K562 (cell line): ENCODE data around the gene REPS1. TPM values are rescaled to one million over a fixed set of nuclear protein-coding genes. Genes with fewer than 3 reads are reported as not detected.
"Not testable (repeated sequence)": the region's sequence is repeated elsewhere in the genome, so short reads cannot be mapped to it uniquely, and the experiment has no call there.

ENCODE experiments used
- ATAC-seq: fragments of 200-7000 bp; cut with Tn5 transposase; 3 replicates; pipeline ENCODE4 v1.9.1; 2020; ENCODE audit warnings: moderate library complexity
- BruUV-seq: library from RNA; stranded (reverse); fragments of 400-500 nt; replicated peaks from 2 replicates; lab custom pipeline; 2021; lab: Mats Ljungman, UMichigan
- CTCF ChIA-PET: fragments of 300-600 bp; formaldehyde crosslinking; extraction: SDS; loops from one replicate; lab custom pipeline; 2021; ENCODE audit warnings: low intra/inter-chr PET ratio; lab: Yijun Ruan, JAX
- POLR2A ChIA-PET: fragments of 300-600, 350-650 bp; sonication (Branson Sonifier 250); formaldehyde crosslinking; extraction: SDS; loops from one replicate; lab custom pipeline; 2021; ENCODE audit warnings: antibody characterized with exemption, inconsistent platforms; lab: Yijun Ruan, JAX
- DNase-seq, 4 experiments: peaks; one replicate each; pipeline versions ENCODE4 v3.0.0 to v3.0.0-alpha.2; 2011 to 2018; ENCODE audit warnings: low spot score in 3 of 4, mixed read lengths in 3 of 4; ENCODE audit errors: extremely low read depth in 1 of 4
- FAIRE-seq: peaks from 2 replicates; lab custom pipeline; 2011; peaks lifted over from hg19 to GRCh38; lab: Jason Lieb, UNC
- H2AFZ ChIP-seq: 2 replicates; pipeline ENCODE4 v1.6.0; 2011; ENCODE audit warnings: low read depth, low read length, control low read depth, inconsistent platforms
- H3K27ac ChIP-seq: fragments of 200-600 bp; 3 replicates; pipeline ENCODE4 v1.8.0; 2011; ENCODE audit warnings: low read depth, mild to moderate bottlenecking, control low read depth, inconsistent platforms, low read length, moderate library complexity, mixed read lengths; ENCODE audit errors: extremely low read depth
- H3K27me3 ChIP-seq, 2 experiments: fragments of 300-600 bp in 1 of 2; 2 replicates in 1 of 2; 3 replicates in 1 of 2; pipeline versions ENCODE4 v1.6.0 to v1.8.0; 2011; ENCODE audit warnings: inconsistent platforms in 2 of 2, low read length in 2 of 2, mild to moderate bottlenecking in 1 of 2, mixed read lengths in 1 of 2, moderate library complexity in 1 of 2; ENCODE audit not compliant: control insufficient read depth in 2 of 2, insufficient read depth in 2 of 2
- H3K36me3 ChIP-seq: fragments of 300-600 bp; 3 replicates; pipeline ENCODE4 v1.8.0; 2011; ENCODE audit warnings: mild to moderate bottlenecking, low read length, inconsistent platforms; ENCODE audit not compliant: control insufficient read depth, insufficient read depth
- H3K4me1 ChIP-seq, 2 experiments: fragments of 200-600 bp in 1 of 2; replicated peaks in 1 of 2; 2 replicates in 1 of 2; 3 replicates in 1 of 2; pipeline versions ENCODE4 v1.5.1 to v1.8.0; 2011; ENCODE audit warnings: inconsistent platforms in 2 of 2, low read length in 2 of 2, mild to moderate bottlenecking in 1 of 2, mixed read lengths in 1 of 2, moderate library complexity in 1 of 2; ENCODE audit not compliant: control insufficient read depth in 2 of 2, insufficient read depth in 2 of 2
- H3K4me2 ChIP-seq: 2 replicates; pipeline ENCODE4 v1.6.1; 2011; ENCODE audit warnings: low read length, control low read depth, inconsistent platforms, mixed read lengths; ENCODE audit not compliant: insufficient read depth
- H3K4me3 ChIP-seq: fragments of 200-600 bp; sonication (generic), shearing (Covaris generic); 2 replicates; pipeline ENCODE4 v1.5.1; 2016; ENCODE audit warnings: control low read depth, inconsistent platforms
- H3K79me2 ChIP-seq: fragments of 200-600 bp; 3 replicates; pipeline ENCODE4 v1.8.0; 2011; ENCODE audit warnings: low read length, inconsistent platforms; ENCODE audit not compliant: control insufficient read depth, insufficient read depth
- H3K9ac ChIP-seq, 2 experiments: 2 replicates each; pipeline versions ENCODE4 v1.6.0 to v1.6.1; 2011; ENCODE audit warnings: low read depth in 2 of 2, low read length in 2 of 2, control low read depth in 1 of 2, inconsistent platforms in 1 of 2, mild to moderate bottlenecking in 1 of 2, mixed read lengths in 1 of 2; ENCODE audit not compliant: insufficient read depth in 1 of 2
- H3K9me1 ChIP-seq: one replicate; pipeline ENCODE4 v1.6.0; 2011; ENCODE audit warnings: inconsistent platforms, mild to moderate bottlenecking, low read length, moderate library complexity; ENCODE audit not compliant: control insufficient read depth, insufficient read depth
- H3K9me3 ChIP-seq: replicated peaks from 2 replicates; pipeline ENCODE4 v1.5.1; 2011; ENCODE audit warnings: low read depth, low read length, inconsistent platforms; ENCODE audit not compliant: control insufficient read depth, insufficient read depth
- H4K20me1 ChIP-seq: replicated peaks from 2 replicates; pipeline ENCODE4 v1.6.1; 2011; ENCODE audit warnings: low read length, inconsistent platforms, mixed read lengths; ENCODE audit not compliant: control insufficient read depth, insufficient read depth
- WGBS: fragments of 100-300 bp; shearing (Covaris generic); methylation state at CpG from one replicate; pipeline ENCODE4 v1.1.6; 2016; ENCODE audit warnings: low coverage, mixed read lengths; ENCODE audit not compliant: insufficient coverage; ENCODE audit errors: missing lambda C conversion rate; 5-methylcytosine and 5-hydroxymethylcytosine counted together
- in situ Hi-C: fragments of 300-500 bp; cut with MboI; formaldehyde crosslinking; loops from 4 replicates; pipeline ENCODE4 v1.15.0; 2018; ENCODE audit warnings: inconsistent platforms, mixed read lengths
- intact Hi-C: fragments of 100-400 bp; cut with micrococcal nuclease; formaldehyde crosslinking; loops from 2 replicates; pipeline ENCODE4 v1.14.2; 2022
- polyA plus RNA-seq, 8 experiments: library from polyadenylated mRNA; depleted of rRNA in 4 of 8; stranded (reverse) in 5 of 8; unstranded in 3 of 8; fragments of >200 nt; fragmentation: Nextera tagmentation in 2 of 8; fragmentation: Illumina TruSeq in 1 of 8; extraction: Ambion mirVana in 2 of 8; extraction: Trizol in 1 of 8; gene quantifications; 2 replicates each; pipeline versions ENCODE4 v1.2.1 to v1.2.3, GENCODE V29; 2011 to 2014; ENCODE audit warnings: inconsistent platforms in 1 of 8, missing spikeins in 1 of 8
- total RNA-seq, 7 experiments: library from RNA; depleted of rRNA in 6 of 7; stranded (reverse); fragments of >200 nt in 6 of 7; fragmentation: Illumina TruSeq in 2 of 7; extraction: Trizol in 2 of 7; gene quantifications; 2 replicates each; pipeline versions ENCODE4 v1.2.1 to v1.2.3, GENCODE V29; 2011 to 2021; ENCODE audit warnings: low replicate concordance in 1 of 7
- TF ChIP-seq, protein P1 (sequence below): fragments of 250-450 bp; sonication (Bioruptor Pico); IDR thresholded peaks from 2 replicates; pipeline ENCODE4 v1.8.0; 2021; ENCODE audit warnings: mild to moderate bottlenecking, moderate library complexity

The REPS1 gene
- total and polyA plus RNA-seq, 9 of the 15 experiments (the other 6 are each of a cell fraction or from before 2014, with no cell fraction given), result 7.9 to 36.0 (median 27.8) TPM

DNA sequence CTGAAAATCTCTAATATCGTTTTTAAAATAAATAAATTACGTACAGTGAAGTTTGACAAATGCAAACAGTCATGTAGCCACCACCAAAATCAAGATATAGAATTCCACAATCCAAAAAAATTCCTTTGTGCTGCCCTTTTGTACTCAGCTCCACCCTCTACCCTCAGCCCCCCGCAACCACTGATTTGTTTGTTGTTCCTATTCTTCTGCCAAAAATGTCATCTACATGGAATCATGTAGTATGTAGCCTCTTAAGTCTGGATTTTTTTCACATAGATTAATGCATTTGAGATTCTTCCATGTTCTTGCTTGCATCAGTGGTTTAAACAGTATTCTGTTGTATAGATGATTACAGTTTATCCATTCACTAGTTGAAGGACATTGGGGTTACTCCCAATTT, 8.5 kb upstream of the REPS1 start:
- 2% methylated on average over 3 of the region's 3 CpGs for WGBS
- Histone ChIP-seq H4K20me1 (no peaks in the 10 kb centered on the region), H3K4me1 (no peaks in the 10 kb centered on the region), H3K27ac (no peak overlapping the region), H3K9ac (no peak overlapping the region), H3K36me3 (no peaks in the 10 kb centered on the region), H3K4me3 (no peak overlapping the region), H3K9me1 (no peaks in the 10 kb centered on the region), H3K27me3 (peaks cover 10 to 28% of the 10 kb centered on the region in 2 experiments), H3K9me3 (no peaks in the 10 kb centered on the region), H3K79me2 (no peaks in the 10 kb centered on the region), H2AFZ (no peak overlapping the region), H3K4me2 (no peak overlapping the region)
- DNase-seq (no peak), FAIRE-seq (no peak), ATAC-seq (no peak)
- intact Hi-C loops, result no loop called here
- ChIA-PET CTCF (no interaction called here), POLR2A (interaction anchor here (0.6 kb wide), 1 partner anchor 285 kb away, joined by 3 read pairs; no protein-coding TSS in a partner anchor)
- TF ChIP-seq, protein P1, sequence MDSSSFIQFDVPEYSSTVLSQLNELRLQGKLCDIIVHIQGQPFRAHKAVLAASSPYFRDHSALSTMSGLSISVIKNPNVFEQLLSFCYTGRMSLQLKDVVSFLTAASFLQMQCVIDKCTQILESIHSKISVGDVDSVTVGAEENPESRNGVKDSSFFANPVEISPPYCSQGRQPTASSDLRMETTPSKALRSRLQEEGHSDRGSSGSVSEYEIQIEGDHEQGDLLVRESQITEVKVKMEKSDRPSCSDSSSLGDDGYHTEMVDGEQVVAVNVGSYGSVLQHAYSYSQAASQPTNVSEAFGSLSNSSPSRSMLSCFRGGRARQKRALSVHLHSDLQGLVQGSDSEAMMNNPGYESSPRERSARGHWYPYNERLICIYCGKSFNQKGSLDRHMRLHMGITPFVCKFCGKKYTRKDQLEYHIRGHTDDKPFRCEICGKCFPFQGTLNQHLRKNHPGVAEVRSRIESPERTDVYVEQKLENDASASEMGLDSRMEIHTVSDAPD (CRISPR knock-in tag), result no peak
- no TSS peak for BruUV-seq
- in situ Hi-C loops, result no loop called here

DNA sequence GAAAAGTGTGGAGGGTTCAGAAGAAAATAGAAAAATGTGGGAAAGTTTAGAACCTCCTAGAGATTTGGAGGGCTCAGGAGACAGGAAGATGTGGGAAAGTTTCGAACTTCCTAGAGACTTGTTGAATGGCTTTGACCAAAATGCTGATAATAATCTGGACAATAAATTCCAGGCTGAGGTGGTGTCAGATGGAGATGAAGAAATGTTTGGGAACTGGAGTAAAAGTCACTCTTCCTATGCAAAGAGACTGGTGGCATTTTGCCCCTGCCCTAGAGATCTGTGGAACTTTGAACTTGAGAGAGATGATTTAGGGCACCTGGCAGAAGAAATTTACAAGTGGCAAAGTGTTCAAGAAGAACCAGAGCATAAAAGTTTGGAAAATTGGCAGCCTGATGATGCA, 5.4 kb upstream of the REPS1 start:
- H3K9me3 ChIP-seq, H3K79me2 ChIP-seq, FAIRE-seq, H2AFZ ChIP-seq, H3K9me1 ChIP-seq, H3K27ac ChIP-seq, CTCF ChIA-PET, H3K36me3 ChIP-seq, H3K4me1 ChIP-seq, in situ Hi-C loops, intact Hi-C loops, H3K9ac ChIP-seq, H4K20me1 ChIP-seq, ATAC-seq, POLR2A ChIA-PET, BruUV-seq, H3K4me2 ChIP-seq, DNase-seq, H3K4me3 ChIP-seq: not testable (repeated sequence)
- WGBS, result 0% methylated on average over 1 of the region's 1 CpG
- peaks cover 10 to 47% of the 10 kb centered on the region in 2 experiments for H3K27me3 ChIP-seq

DNA sequence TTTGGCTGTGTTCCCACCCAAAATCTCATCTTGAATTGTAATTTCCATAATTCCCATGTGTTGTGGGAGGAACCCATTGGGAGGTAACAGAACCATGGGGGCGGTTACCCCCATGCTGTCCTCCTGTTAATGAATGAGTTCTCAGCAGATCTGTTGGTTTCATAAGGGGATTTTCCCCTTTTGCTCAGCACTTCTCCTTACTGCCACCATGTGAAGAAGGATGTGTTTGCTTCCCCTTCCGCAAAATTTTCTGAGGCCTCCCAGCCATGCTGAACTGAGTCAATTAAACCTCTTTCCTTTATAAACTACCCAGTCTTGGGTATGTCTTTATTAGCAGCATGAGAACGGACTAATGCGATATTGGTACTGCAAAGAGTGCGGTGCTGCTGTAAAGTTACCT, 4.9 kb upstream of the REPS1 start:
- H3K4me1 ChIP-seq, DNase-seq, H3K9ac ChIP-seq, FAIRE-seq, intact Hi-C loops, BruUV-seq, H3K9me3 ChIP-seq, CTCF ChIA-PET, H2AFZ ChIP-seq, H3K36me3 ChIP-seq, H4K20me1 ChIP-seq, H3K9me1 ChIP-seq, H3K27ac ChIP-seq, H3K4me3 ChIP-seq, H3K79me2 ChIP-seq, H3K4me2 ChIP-seq, in situ Hi-C loops, POLR2A ChIA-PET, ATAC-seq: not testable (repeated sequence)
- peaks cover 10 to 44% of the 10 kb centered on the region in 2 experiments for H3K27me3 ChIP-seq
- WGBS, result 21% methylated on average over 5 of the region's 5 CpGs
